Stimulated activated CD4-positive, alpha-beta T cell treated with anti-CD3 and anti-CD28 coated beads, Interleukin-4, amount 100 ng/mL, for 1 hour (primary cell): ENCODE results near the gene GYS1.

ENCODE experiments used
- DNase-seq: peaks from one replicate; pipeline ENCODE4 v3.0.0-alpha.2; 2020

Gene GYS1

DNA sequence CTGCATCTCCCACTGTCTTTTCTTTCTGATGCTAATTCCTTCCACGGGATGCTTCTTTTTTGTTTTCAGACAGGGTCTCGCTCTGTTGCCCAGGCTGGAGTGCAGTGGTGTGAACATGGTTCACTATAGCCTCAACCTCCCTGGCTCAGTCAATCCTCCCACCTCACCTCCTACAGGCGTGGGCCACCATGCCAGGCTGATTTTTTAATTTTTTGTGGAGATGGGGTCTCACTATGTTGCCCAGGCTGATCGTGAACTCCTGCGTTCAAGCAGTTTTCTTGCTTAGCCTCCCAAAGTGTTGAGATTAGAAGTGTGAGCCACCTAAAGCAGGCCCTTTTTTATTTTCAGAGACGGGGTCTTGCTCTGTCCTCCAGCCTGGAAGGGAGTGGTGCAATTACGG is 4.8 kb downstream of the GYS1 start:
- no peak for DNase-seq

DNA sequence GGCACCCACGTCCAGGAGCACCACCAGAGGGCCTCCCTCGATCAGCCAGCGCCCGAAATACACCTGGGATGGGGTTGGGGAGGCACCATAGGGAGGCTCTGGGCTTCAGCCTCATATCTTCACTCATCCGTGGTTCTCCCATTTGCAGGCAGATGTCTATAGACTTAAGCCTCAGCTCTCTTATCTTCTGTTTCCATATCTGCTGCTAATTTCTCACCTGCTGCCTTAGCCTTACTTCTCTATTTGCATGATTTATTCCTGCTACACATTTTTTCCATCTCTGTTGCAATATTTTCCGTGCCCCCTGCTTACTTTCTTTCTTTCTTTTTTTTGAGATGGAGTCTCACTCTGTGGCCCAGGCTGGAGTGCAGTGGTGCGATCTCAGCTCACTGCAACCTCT is 5.8 kb downstream of the GYS1 start:
- no peak for DNase-seq

GRCh38 chr19:48986211-48986610 is 6.9 kb downstream of the GYS1 start:
- no peak for DNase-seq

DNA sequence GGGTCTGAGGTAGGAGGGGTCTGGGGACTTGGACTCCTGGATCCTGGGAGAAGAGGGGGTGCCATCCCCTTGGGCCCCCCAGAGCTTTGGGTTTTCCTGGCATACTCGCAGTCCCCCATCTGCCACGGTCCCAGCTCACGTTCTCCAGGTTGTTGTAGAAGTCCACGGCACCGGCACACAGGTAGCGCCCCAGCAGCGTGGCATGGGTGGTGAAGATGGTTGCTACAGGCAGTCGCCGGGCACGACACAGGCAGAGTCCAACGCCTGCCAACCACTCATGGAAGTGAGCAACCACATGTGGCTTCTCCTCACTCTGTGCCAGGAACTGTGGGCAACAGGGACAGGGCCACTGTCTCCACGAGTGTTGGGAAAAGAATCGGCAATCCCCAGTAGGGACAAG is 7.4 kb downstream of the GYS1 start:
- DNase-seq, result no peak

- no peak for DNase-seq
These were observed 10.8 kb downstream of the GYS1 start for GRCh38 chr19:48982280-48982679.

DNA sequence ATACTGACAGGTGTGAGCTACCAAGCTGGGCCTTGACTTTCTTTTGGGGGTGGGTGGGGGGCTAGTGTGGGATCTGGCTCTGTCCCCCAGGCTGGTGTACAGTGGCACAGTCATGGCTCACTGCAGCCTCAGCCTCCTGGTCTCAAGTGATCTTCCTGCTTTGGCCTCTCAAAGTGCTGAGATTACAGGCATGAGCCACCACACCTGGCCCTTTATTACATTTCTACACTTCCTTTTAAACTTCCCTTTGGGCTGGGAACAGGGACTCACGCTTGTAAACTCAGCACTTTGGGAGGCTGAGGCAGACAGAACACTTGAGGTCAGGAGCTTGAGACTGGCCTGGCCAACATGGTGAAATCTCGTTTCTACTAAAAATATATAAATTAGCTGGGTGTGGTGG is 16.0 kb downstream of the GYS1 start:
- no peak for DNase-seq

DNA sequence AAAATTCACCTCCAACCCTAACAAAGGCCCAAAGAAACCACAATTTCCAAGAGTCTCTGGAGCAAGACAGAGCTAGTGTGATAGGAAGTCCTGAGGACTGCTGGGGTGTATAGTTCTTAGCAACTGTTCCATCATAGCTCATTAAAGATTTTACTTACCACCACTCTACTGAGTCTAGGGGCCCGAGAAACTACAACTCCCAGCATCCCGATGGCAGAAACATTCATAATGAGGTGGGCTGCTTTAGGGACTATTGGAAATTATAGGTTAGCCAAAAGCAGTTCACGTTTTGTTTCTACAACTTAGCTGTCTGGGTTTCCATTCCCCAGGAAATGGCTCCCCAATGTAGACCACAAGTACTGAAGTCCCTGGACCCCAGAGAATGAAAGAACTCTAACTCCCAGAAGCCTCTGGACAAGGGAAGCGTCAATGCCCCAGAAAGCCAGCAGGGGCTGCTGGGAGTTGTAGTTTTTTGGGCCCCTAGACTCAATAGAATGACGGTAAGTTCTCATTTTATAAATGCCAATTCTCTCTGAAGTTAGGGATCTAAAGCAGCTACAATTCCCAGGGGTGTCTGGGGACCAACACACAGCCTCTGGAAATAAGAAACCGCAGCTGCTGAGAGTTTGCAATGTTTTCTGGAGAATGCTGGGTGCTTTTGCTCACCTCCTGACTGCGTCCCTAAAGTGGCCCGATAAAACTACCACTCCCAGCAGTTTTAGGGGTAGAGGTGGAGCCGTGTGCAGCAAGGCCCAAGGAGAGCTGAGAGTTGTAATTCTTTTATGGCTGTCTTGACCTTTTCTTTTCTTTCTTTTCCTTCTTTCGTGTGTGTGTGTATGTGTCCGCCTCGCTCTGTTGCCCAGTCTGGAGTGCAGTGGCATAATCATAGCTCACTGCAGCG is 16.9 kb downstream of the GYS1 start:
- peak; percentile 43 for DNase-seq

GRCh38 chr19:48970923-48971395 is 22.1 kb downstream of the GYS1 start:
- DNase-seq, result peak; percentile 89

DNA sequence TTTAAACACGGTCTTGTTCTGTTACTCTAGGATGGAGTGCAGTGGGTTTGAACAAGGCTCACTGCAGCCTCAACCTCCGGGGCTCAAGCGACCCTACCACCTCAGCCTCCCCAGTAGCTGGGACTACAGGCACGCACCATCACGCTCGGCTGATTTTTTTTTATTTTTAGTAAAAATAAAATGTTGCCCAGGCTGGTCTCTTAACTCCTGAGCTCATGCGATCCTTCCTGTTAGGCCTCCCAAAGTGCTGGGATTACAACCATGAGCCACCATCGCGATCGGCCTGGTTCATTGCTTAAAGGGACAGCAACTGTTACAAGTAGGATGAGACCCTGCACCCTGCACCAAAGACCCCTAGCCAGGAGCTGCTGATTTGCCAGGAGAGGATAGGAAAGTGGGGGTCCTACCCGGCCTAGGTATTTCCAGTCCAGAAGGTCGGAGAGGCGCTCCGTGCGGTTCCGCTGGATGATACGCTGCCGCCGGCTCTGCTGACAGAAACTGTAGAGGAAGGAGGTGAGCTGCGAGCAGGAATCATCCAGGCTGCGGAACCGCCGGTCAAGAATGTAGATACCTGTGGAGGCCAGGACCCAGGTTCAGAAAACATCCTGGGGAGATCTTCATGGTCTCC is 22.9 kb downstream of the GYS1 start:
- no peak for DNase-seq

DNA sequence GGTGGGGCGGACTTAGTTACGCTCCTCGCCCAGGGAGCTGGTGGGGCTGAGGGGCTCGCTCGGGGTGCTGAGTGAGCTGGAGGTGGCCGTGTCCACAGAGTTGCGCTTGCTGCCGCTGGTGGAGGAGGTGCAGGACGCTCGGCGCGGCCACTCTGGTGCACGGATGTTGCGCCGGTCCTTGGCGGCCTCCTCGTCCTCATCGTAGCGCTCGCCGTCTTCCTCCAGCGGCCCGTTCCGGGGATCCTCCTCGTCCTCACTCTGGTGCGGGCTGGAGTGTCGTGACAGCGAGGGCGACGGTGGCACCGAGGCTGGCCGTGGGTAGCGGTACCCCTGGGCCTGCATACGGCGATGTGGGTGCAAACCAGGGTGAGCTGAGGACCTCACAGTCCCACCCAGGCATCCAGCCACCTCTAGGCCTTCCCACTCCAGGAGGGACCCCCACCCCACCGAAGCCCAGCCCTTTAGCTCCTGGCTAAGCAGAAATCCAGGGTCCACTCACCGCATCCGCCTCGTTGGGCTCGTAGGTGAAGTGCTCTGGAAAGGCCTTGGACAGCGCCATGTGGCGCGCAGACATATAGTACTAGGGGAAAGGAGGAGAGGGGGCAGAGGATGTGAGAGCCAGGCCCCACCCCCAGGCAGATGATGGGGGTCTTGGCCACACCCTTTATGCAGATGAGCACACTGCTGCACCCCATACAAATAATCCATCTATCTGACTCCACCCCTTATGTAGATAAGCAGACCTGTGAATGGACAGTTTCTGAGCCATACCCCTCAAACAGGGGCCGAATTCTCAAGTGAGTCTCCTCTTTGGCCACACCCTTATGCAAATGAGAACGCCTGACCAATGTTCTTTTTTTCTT is 23.6 kb downstream of the GYS1 start:
- DNase-seq, result no peak

DNA sequence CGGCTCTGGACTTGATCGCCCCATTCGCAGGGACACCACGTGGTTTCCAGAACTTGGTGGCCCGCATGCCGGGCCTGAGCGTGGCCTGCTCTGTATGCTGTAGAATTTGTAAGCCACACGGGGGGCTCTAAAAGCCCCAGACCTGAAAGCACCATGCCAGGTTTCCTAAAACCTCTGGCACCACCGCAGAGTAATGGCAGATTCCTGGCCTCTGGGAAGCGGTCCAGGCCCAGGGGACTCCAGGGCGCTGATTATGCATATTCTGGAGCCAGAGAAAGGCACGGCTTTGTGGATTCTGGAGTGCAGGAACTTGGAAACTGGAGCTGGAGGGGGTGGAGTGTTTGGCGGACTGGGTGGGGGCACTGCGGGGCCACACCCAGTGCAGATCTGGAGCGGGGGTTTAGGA is 24.3 kb downstream of the GYS1 start:
- DNase-seq, result no peak

DNA sequence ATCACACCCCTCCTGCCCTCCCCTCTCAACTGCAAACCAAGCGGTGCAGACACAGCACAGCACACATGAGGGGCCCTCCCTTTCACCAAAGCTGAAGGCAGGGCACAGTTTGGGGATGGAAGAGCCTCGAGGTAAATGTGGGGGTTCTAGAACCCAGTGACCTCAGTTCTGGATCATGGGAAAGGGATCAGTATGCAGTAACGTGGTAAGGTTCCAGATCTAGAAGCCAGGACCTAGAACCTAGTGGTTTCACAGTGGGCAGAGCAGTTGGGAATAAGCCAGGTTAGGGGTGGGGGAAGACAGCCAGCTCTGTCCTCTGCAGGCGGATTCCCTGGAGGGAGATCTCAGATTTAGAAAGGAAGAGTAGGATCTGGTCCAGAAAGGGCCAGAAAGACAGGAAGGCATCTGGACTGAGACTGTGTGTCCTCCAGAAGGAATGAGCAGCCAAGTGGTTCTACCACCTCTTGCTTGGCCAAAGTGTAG is 24.9 kb downstream of the GYS1 start:
- no peak for DNase-seq

- DNase-seq, result no peak
These were observed 25.5 kb downstream of the GYS1 start for GRCh38 chr19:48967346-48968178.

DNA sequence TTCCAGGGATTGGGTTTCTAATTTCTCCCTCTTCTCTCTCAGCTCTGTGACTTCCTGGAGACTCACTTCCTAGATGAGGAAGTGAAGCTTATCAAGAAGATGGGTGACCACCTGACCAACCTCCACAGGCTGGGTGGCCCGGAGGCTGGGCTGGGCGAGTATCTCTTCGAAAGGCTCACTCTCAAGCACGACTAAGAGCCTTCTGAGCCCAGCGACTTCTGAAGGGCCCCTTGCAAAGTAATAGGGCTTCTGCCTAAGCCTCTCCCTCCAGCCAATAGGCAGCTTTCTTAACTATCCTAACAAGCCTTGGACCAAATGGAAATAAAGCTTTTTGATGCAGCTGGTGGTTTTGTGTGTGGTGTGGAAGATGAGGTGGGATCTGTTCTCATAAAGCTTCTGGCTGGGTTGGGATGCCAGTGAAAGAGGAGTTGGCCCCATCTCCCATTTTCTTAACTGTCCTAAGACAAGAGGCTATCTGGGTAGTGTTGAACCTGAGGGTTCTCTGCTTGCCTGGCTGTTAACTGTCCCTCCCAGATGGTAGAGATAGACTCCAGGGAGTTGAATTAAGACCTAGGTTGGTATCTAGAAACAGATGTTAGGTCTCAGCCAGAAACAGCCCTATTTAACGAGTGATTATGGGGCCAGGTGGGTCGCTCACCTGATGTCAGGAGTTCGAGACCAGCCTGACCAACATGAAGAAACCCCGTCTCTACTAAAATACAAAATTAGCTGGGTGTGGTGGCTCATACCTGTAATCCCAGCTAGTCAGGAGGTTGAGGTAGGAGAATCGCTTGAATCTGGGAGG is 26.4 kb downstream of the GYS1 start:
- DNase-seq, result no peak

GRCh38 chr19:48965806-48966540 is 27.1 kb downstream of the GYS1 start:
- peak; percentile 90 for DNase-seq

GRCh38 chr19:48965040-48965805 is 27.9 kb downstream of the GYS1 start, which contains the start of gene FTL:
Gene FTL, plus strand, starts transcription at chr19:48965309. Its CDS starts 199 bp downstream, at chr19:48965508.
- DNase-seq, result peak; percentile 90

DNA sequence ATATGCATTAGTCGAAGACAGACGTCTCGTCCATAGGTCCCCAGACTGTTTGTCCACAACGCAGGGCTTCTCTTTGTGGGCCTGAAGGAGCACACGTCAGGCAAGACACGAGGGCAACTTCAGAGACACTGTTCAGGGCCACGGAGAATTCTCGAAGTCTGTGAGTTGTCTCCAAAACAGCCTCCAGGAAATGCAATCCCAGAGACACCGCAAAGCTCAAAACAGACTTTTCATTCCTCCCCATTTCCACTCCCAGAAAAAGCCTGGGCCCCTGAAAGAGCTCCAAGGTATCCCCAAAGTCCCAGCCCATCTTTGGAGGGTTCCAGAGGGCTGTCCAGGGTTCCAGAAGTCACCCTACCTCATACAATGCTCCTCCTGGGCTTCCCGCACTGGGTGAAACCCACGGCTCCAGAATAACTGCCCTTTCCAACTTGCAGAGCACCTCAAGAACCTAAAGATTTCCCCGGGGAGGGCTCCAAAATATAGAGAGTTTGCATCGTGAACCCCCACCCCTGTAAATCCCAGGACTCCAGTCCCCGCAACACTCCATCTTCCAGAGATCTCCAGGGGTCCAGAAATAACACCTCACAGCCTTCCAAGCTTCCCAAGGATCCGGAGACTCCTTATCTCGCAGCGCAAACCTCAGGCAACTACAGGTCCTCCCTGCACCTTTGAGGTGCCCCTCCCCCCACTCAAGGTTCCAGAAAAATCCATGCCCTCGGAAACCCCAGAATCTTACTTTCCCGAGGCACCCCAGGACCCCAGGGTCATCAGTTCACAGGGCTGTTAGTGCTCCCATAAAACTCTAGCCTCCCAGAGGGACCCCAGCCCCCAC is 28.7 kb downstream of the GYS1 start:
- no peak for DNase-seq

- DNase-seq, result peak; percentile 70
These were observed 29.5 kb downstream of the GYS1 start for GRCh38 chr19:48963371-48964204.
